ENCODE results near the gene ADSS2. TPM values are rescaled to one million over a fixed set of nuclear protein-coding genes. Genes with fewer than 3 reads are reported as not detected.

The ADSS2 gene
- total and polyA plus RNA-seq, 2 donors (not counting 3 experiments of a cell fraction or from before 2014, with no cell fraction given), result 35.5 to 90.6 TPM

DNA sequence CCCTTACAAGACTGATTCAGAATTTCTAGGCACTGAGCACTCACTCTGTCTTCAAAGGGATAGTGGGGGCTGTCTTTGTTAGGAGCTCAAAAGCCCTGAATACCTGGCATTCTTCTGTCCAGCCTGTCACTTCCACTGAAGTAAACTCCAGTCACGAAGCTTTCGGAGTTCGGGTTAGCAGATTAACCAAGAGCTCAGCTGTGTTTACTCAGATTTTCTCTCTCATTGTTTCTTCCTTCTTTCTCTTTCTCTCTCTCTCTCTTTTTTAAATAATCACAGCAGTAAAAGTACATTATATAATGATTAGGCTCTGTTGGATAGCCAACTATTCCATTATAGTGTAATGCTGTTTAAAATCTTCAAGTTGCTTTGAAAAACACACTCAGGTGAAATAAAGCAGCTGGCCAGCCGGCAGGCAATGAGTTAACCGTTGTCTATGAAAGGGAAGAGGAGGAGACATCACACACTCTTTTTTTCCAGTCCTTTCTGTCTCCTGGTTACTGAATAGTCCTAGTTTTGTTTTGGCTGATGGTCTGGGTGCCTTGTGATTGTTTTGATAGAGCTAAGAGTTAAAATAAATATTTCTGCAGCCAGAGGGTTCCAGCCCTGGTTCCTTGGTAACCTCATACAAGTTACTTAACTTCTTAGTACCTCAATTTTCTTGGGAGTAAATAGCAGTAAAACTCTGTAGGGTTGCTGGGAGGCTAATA is 89.8 kb downstream of the ADSS2 start:
- intact Hi-C loops (cut with micrococcal nuclease), result no loop called here
- H3K27me3 ChIP-seq (ENCODE audit: control insufficient read depth in 2 of 2, insufficient read depth in 2 of 2, low read length in 2 of 2), result no peaks in the 10 kb centered on the region
- TF ChIP-seq GATA2 (IDR thresholded peaks at IDR 0.05; ENCODE audit: insufficient read depth, insufficient read length, low read depth, low read length) (no peak), POLR2A (IDR thresholded peaks at IDR 0.05; ENCODE audit: low read depth, low read length) (no peak), JUN (IDR thresholded peaks at IDR 0.05; ENCODE audit: borderline replicate concordance, insufficient read depth, insufficient read length, low read depth) (no peak), EZH2 (IDR thresholded peaks at IDR 0.05; ENCODE audit: borderline replicate concordance, low read depth, low read length, severe bottlenecking) (no peak), POLR2AphosphoS5 (IDR thresholded peaks at IDR 0.05; ENCODE audit: insufficient read depth, low read depth, low read length) (no peak), MYC (IDR thresholded peaks at IDR 0.05; ENCODE audit: low read depth, low read length) (no peak)
- TF ChIP-seq, protein P1, sequence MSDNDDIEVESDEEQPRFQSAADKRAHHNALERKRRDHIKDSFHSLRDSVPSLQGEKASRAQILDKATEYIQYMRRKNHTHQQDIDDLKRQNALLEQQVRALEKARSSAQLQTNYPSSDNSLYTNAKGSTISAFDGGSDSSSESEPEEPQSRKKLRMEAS (IDR thresholded peaks at IDR 0.05; ENCODE audit: insufficient read depth, insufficient read length), result no peak
- TF ChIP-seq, protein P2, sequence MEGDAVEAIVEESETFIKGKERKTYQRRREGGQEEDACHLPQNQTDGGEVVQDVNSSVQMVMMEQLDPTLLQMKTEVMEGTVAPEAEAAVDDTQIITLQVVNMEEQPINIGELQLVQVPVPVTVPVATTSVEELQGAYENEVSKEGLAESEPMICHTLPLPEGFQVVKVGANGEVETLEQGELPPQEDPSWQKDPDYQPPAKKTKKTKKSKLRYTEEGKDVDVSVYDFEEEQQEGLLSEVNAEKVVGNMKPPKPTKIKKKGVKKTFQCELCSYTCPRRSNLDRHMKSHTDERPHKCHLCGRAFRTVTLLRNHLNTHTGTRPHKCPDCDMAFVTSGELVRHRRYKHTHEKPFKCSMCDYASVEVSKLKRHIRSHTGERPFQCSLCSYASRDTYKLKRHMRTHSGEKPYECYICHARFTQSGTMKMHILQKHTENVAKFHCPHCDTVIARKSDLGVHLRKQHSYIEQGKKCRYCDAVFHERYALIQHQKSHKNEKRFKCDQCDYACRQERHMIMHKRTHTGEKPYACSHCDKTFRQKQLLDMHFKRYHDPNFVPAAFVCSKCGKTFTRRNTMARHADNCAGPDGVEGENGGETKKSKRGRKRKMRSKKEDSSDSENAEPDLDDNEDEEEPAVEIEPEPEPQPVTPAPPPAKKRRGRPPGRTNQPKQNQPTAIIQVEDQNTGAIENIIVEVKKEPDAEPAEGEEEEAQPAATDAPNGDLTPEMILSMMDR (IDR thresholded peaks at IDR 0.05; ENCODE audit: extremely low read depth in 1 of 2, insufficient read depth in 1 of 2, low read depth in 1 of 2, low read length in 2 of 2), result no peak
- H3K79me2 ChIP-seq (ENCODE audit: control insufficient read depth, insufficient read depth, low read length), result no peaks in the 10 kb centered on the region
- no peaks in the 10 kb centered on the region for H3K9me1 ChIP-seq (replicated peaks; ENCODE audit: control insufficient read depth, extremely low read depth, insufficient read depth, low read length)
- H3K36me3 ChIP-seq (ENCODE audit: control insufficient read depth in 2 of 2, extremely low read depth in 1 of 2, insufficient read depth in 2 of 2, low read length in 2 of 2), result no peaks in the 10 kb centered on the region
- ChIA-PET CTCF (interaction anchor here (0.7 to 1.2 kb wide), 3 partner anchors 16 to 1020 kb away, joined by 3 read pairs; no protein-coding TSS in a partner anchor), POLR2A (interaction anchor here (0.9 kb wide), 1 partner anchor 10 kb away, joined by 3 read pairs; no protein-coding TSS in a partner anchor)
- peak overlapping the region; percentile 51 for H2AFZ ChIP-seq (ENCODE audit: low read depth, low read length)
- peak; percentile 74 for DNase-seq (ENCODE audit: low read depth, low spot score)
- dilution Hi-C loops (cut with MboI; ENCODE audit: extremely low pct_ligation_motif_present, low sequenced_read_pairs), result no loop called here
- peak; percentile 59 for FAIRE-seq
- no peak overlapping the region for H3K4me3 ChIP-seq (replicated peaks in 1 of 3; ENCODE audit: insufficient read depth in 1 of 3, low read depth in 1 of 3, low read length in 3 of 3)
- H3K9ac ChIP-seq (replicated peaks; ENCODE audit: extremely low read depth, insufficient read depth, low read length), result peak overlapping the region; percentile 43
- H4K20me1 ChIP-seq (replicated peaks; ENCODE audit: control insufficient read depth, extremely low read depth, insufficient read depth, low read length), result no peaks in the 10 kb centered on the region
- H3K4me1 ChIP-seq (ENCODE audit: control insufficient read depth, extremely low read depth, insufficient read depth, low read length), result peaks cover 7% of the 10 kb centered on the region
- no peak overlapping the region for H3K4me2 ChIP-seq (ENCODE audit: insufficient read depth, low read length)
- BruUV-seq (replicated peaks), result no TSS peak
- no peaks in the 10 kb centered on the region for H3K9me3 ChIP-seq (replicated peaks; ENCODE audit: control insufficient read depth, insufficient read depth, low read length)
- H3K27ac ChIP-seq (ENCODE audit: insufficient read depth, low read depth, low read length), result no peak overlapping the region

Other genes starting within 250 kb of the ADSS2 start
- 0.72 and 1.9 TPM in 2 replicates for gene CATSPERE, start 9.4 kb upstream of the ADSS2 start, total RNA-seq
- gene CATSPERE, start 9.4 kb upstream of the ADSS2 start, polyA plus RNA-seq, result 0.41 and 0.61 TPM in 2 replicates
- gene DESI2, start 201.2 kb upstream of the ADSS2 start, total RNA-seq, result 37.2 TPM in 2 replicates
- 20.4 and 22.9 TPM in 2 replicates for gene DESI2, start 201.2 kb upstream of the ADSS2 start, polyA plus RNA-seq